Smooth muscle cell (in vitro differentiated cells): ENCODE measurements around the gene ZMYM2. TPM values are rescaled to one million over a fixed set of nuclear protein-coding genes. Genes with fewer than 3 reads are reported as not detected.

Experiments
- DNase-seq: peaks from one replicate; lab custom pipeline; 2025; ENCODE audit not compliant: unreplicated experiment; lab: John Stamatoyannopoulos, UW
- H2AFZ ChIP-seq: fragments of 200-600 bp; sonication (generic); 2 replicates; pipeline ENCODE4 v1.6.0; 2016; ENCODE audit warnings: antibody characterized with exemption, low read depth, mild to moderate bottlenecking
- H3F3A ChIP-seq: fragments of 200-600 bp; sonication (generic); 2 replicates; pipeline ENCODE4 v1.6.0; 2017; ENCODE audit warnings: antibody characterized with exemption, low read depth
- H3K27ac ChIP-seq: fragments of 200-600 bp; sonication (generic); 2 replicates; pipeline ENCODE4 v1.5.1; 2016; ENCODE audit warnings: low read depth, mild to moderate bottlenecking
- H3K27me3 ChIP-seq: fragments of 200-600 bp; sonication (generic); 2 replicates; pipeline ENCODE4 v1.6.1; 2016; ENCODE audit warnings: low read depth, mild to moderate bottlenecking
- H3K36me3 ChIP-seq: fragments of 200-600 bp; sonication (generic); 2 replicates; pipeline ENCODE4 v1.5.1; 2016; ENCODE audit warnings: low read depth
- H3K4me1 ChIP-seq: fragments of 200-600 bp; sonication (generic); 2 replicates; pipeline ENCODE4 v1.5.1; 2016; ENCODE audit warnings: low read depth
- H3K4me2 ChIP-seq: fragments of 200-600 bp; sonication (generic); 2 replicates; pipeline ENCODE4 v1.6.0; 2016; ENCODE audit warnings: mild to moderate bottlenecking
- H3K4me3 ChIP-seq: fragments of 200-600 bp; sonication (generic); 2 replicates; pipeline ENCODE4 v1.5.1; 2016; ENCODE audit warnings: mild to moderate bottlenecking
- H3K79me2 ChIP-seq: fragments of 200-600 bp; sonication (generic); 2 replicates; pipeline ENCODE4 v1.6.0; 2016; ENCODE audit warnings: low read depth, mild to moderate bottlenecking
- H3K9ac ChIP-seq: fragments of 200-600 bp; sonication (generic); 2 replicates; pipeline ENCODE4 v1.6.0; 2016; ENCODE audit warnings: low read depth
- H3K9me3 ChIP-seq: fragments of 200-600 bp; sonication (generic); replicated peaks from 2 replicates; pipeline ENCODE4 v1.5.1; 2016; ENCODE audit warnings: low read depth
- H4K20me1 ChIP-seq: fragments of 200-600 bp; sonication (generic); 2 replicates; pipeline ENCODE4 v1.6.0; 2016; ENCODE audit warnings: low read depth
- WGBS: methylation state at CpG from one replicate; pipeline ENCODE4 v1.1.7; 2016; ENCODE audit warnings: low lambda C conversion rate; 5-methylcytosine and 5-hydroxymethylcytosine counted together
- polyA plus RNA-seq: library from polyadenylated mRNA; unstranded; fragments of >200 nt; fragmentation: Nextera tagmentation; extraction: Ambion mirVana; gene quantifications from 2 replicates; pipeline ENCODE4 v1.2.1, GENCODE V29; 2016
- total RNA-seq: library from RNA; depleted of rRNA; stranded (reverse); fragments of >200 nt; gene quantifications from 2 replicates; pipeline ENCODE4 v1.2.3, GENCODE V29; 2014
- TF ChIP-seq, protein P1 (sequence below): fragments of 200-600 bp; sonication (generic); IDR thresholded peaks from 2 replicates; pipeline ENCODE4 v1.5.1; 2017; ENCODE audit warnings: borderline replicate concordance, mild to moderate bottlenecking, antibody characterized with exemption; ENCODE audit not compliant: insufficient read depth, poor library complexity, severe bottlenecking

The ZMYM2 gene
- total and polyA plus RNA-seq, 2 experiments from 2014 or later, result 29.9 to 107 TPM

DNA sequence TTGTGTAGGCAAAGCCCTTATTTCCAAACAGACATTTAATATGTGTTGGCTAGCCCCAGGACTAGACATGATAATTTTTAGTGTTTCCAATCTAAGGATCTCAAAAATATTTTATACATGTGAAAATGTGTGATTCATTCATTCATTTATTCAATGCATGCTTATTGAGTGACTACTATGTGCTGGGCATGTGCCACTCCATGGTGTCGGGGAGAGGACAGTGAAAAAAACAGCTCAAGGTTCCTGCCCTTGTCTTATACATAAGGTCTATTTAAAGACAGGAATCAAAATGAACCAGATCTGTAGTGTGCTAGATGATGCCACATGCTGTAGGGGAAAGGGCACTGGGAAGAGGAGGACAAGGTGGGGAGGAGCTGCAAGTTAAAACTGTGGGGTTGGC, 165.8 kb downstream of the ZMYM2 start:
- H3K27ac ChIP-seq, result no peak overlapping the region
- no peaks in the 10 kb centered on the region for H3K79me2 ChIP-seq
- H3K9ac ChIP-seq, result no peak overlapping the region
- no peaks in the 10 kb centered on the region for H3K9me3 ChIP-seq
- no peak overlapping the region for H3K4me2 ChIP-seq
- DNase-seq, result no peak
- WGBS, result 86% methylated on average over 1 of the region's 1 CpG
- no peaks in the 10 kb centered on the region for H4K20me1 ChIP-seq
- H3K36me3 ChIP-seq, result no peaks in the 10 kb centered on the region
- H3K27me3 ChIP-seq, result no peaks in the 10 kb centered on the region
- H3K4me1 ChIP-seq, result peaks cover 6% of the 10 kb centered on the region
- H2AFZ ChIP-seq, result no peak overlapping the region
- peaks cover 5% of the 10 kb centered on the region for H3F3A ChIP-seq
- TF ChIP-seq, protein P1, sequence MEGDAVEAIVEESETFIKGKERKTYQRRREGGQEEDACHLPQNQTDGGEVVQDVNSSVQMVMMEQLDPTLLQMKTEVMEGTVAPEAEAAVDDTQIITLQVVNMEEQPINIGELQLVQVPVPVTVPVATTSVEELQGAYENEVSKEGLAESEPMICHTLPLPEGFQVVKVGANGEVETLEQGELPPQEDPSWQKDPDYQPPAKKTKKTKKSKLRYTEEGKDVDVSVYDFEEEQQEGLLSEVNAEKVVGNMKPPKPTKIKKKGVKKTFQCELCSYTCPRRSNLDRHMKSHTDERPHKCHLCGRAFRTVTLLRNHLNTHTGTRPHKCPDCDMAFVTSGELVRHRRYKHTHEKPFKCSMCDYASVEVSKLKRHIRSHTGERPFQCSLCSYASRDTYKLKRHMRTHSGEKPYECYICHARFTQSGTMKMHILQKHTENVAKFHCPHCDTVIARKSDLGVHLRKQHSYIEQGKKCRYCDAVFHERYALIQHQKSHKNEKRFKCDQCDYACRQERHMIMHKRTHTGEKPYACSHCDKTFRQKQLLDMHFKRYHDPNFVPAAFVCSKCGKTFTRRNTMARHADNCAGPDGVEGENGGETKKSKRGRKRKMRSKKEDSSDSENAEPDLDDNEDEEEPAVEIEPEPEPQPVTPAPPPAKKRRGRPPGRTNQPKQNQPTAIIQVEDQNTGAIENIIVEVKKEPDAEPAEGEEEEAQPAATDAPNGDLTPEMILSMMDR, result no peak
- no peak overlapping the region for H3K4me3 ChIP-seq

DNA sequence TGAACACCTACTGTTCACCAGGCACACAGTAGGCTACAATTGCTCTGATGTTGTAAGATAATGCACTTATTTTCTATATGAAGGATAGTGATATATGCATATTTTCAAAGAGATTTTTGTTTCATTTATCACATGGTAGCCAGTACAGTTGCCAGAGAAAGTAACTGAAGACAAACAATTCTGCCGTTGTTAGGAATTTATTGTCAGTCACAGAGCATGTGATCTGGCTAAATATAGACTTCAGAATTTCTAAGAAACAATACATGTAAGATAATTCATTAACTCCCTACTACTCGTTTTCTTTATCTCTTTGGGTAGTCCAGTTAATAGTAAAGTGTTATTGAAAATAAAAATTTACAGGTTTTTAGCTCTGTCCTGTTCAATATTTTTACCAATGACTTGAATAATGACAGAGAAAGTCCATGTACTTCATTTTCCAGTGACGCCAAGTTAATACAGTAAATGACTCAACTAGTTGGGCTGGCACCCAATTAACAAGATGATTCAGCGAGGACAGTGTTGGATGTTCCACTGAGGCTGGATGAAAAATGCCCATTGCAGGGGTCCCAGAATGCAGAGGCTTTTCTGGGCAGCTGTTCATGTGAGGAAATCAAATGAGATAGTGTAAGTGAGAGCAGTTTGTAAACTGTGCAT, 166.7 kb downstream of the ZMYM2 start:
- H3F3A ChIP-seq, result peaks cover 5% of the 10 kb centered on the region
- 25% methylated on average over 4 of the region's 4 CpGs for WGBS
- no peak overlapping the region for H3K9ac ChIP-seq
- no peaks in the 10 kb centered on the region for H3K36me3 ChIP-seq
- no peak overlapping the region for H2AFZ ChIP-seq
- H4K20me1 ChIP-seq, result no peaks in the 10 kb centered on the region
- no peak for DNase-seq
- H3K4me2 ChIP-seq, result no peak overlapping the region
- H3K4me3 ChIP-seq, result no peak overlapping the region
- H3K27ac ChIP-seq, result peak overlapping the region; percentile 21
- peaks cover 6% of the 10 kb centered on the region for H3K4me1 ChIP-seq
- H3K79me2 ChIP-seq, result no peaks in the 10 kb centered on the region
- TF ChIP-seq, protein P1, result no peak
- H3K27me3 ChIP-seq, result peaks cover 6% of the 10 kb centered on the region
- no peaks in the 10 kb centered on the region for H3K9me3 ChIP-seq

DNA sequence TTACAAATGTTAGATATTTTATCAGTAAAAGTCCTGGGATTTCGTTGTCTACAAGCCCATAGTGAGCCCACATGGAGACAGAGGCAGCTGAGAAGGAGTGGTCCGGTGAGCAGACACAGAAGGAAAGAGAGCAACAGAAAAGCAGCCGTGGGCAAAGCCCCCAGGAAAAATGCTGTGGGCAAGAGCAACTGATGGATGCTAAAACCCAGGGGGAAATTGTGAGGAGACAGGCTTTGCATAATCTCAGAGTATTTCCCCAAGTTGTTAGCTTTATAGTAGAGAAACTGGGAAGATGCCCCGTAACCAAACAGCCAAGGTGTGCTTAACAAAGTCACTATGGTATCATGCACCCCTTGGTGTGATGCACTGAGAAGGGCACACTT, 167.2 kb downstream of the ZMYM2 start:
- no peak overlapping the region for H3K4me2 ChIP-seq
- DNase-seq, result no peak
- no peak overlapping the region for H3K9ac ChIP-seq
- H3K4me1 ChIP-seq, result peaks cover 6% of the 10 kb centered on the region
- H3K27me3 ChIP-seq, result peaks cover 9% of the 10 kb centered on the region
- 60% methylated on average over 4 of the region's 4 CpGs for WGBS
- peak overlapping the region; percentile 21 for H3K27ac ChIP-seq
- no peaks in the 10 kb centered on the region for H3K9me3 ChIP-seq
- TF ChIP-seq, protein P1, result no peak
- H3K79me2 ChIP-seq, result no peaks in the 10 kb centered on the region
- H4K20me1 ChIP-seq, result no peaks in the 10 kb centered on the region
- H3K4me3 ChIP-seq, result no peak overlapping the region
- H2AFZ ChIP-seq, result no peak overlapping the region
- peaks cover 5% of the 10 kb centered on the region for H3F3A ChIP-seq
- no peaks in the 10 kb centered on the region for H3K36me3 ChIP-seq
